Keratinocyte (primary cell): Measurements from ENCODE around the gene PLXND1. TPM values are rescaled to one million over a fixed set of nuclear protein-coding genes. Genes with fewer than 3 reads are reported as not detected.

Source experiments
- DNase-seq: peaks from one replicate; pipeline ENCODE4 v3.0.0-alpha.2; 2011; ENCODE audit warnings: low read depth, missing footprints, low spot score
- FAIRE-seq: peaks from 2 replicates; lab custom pipeline; 2011; peaks lifted over from hg19 to GRCh38; lab: Jason Lieb, UNC
- H2AFZ ChIP-seq: 2 replicates; pipeline ENCODE4 v1.6.0; 2012; ENCODE audit warnings: low read length, control low read depth, inconsistent platforms; ENCODE audit not compliant: control insufficient read depth
- H3K27ac ChIP-seq: 2 replicates; pipeline ENCODE4 v1.5.1; 2011; ENCODE audit warnings: low read length; ENCODE audit not compliant: control insufficient read depth, insufficient read depth
- H3K27me3 ChIP-seq: 3 replicates; pipeline ENCODE4 v1.6.0; 2011; ENCODE audit warnings: low read length; ENCODE audit not compliant: control insufficient read depth, insufficient read depth; ENCODE audit errors: extremely low read depth
- H3K36me3 ChIP-seq, 2 experiments: 2 replicates in 1 of 2; 3 replicates in 1 of 2; pipeline ENCODE4 v1.5.1; 2011; ENCODE audit warnings: low read length in 2 of 2, mild to moderate bottlenecking in 1 of 2; ENCODE audit not compliant: control insufficient read depth in 2 of 2, insufficient read depth in 2 of 2; ENCODE audit errors: extremely low read depth in 1 of 2
- H3K4me1 ChIP-seq: 3 replicates; pipeline ENCODE4 v1.5.1; 2011; ENCODE audit warnings: low read length; ENCODE audit not compliant: control insufficient read depth, insufficient read depth; ENCODE audit errors: extremely low read depth
- H3K4me2 ChIP-seq: 3 replicates; pipeline ENCODE4 v1.6.0; 2011; ENCODE audit warnings: low read depth, low read length; ENCODE audit not compliant: control insufficient read depth, insufficient read depth; ENCODE audit errors: extremely low read depth
- H3K4me3 ChIP-seq, 3 experiments: fragments of 200-600 bp in 1 of 3; sonication (generic) in 1 of 3; 2 replicates in 2 of 3; 3 replicates in 1 of 3; pipeline ENCODE4 v1.5.1; 2011 to 2016; ENCODE audit warnings: low read length in 3 of 3, mild to moderate bottlenecking in 3 of 3, control low read depth in 2 of 3, inconsistent platforms in 1 of 3, low read depth in 1 of 3, mixed read lengths in 1 of 3, mixed run types in 1 of 3, moderate library complexity in 1 of 3; ENCODE audit not compliant: control insufficient read depth in 2 of 3, insufficient read depth in 2 of 3; ENCODE audit errors: extremely low read depth in 1 of 3
- H3K79me2 ChIP-seq: 2 replicates; pipeline ENCODE4 v1.6.0; 2012; ENCODE audit warnings: low read length; ENCODE audit not compliant: control insufficient read depth, insufficient read depth
- H3K9ac ChIP-seq: 3 replicates; pipeline ENCODE4 v1.6.0; 2011; ENCODE audit warnings: low read length; ENCODE audit not compliant: control insufficient read depth, insufficient read depth; ENCODE audit errors: extremely low read depth
- H3K9me1 ChIP-seq: 3 replicates; pipeline ENCODE4 v1.6.0; 2011; ENCODE audit warnings: low read length; ENCODE audit not compliant: control insufficient read depth, insufficient read depth; ENCODE audit errors: extremely low read depth
- H3K9me3 ChIP-seq: 2 replicates; pipeline ENCODE4 v1.5.1; 2012; ENCODE audit warnings: low read depth, low read length; ENCODE audit not compliant: control insufficient read depth
- H4K20me1 ChIP-seq: 3 replicates; pipeline ENCODE4 v1.6.0; 2011; ENCODE audit warnings: low read length; ENCODE audit not compliant: control insufficient read depth, insufficient read depth; ENCODE audit errors: extremely low read depth
- CTCF ChIP-seq, 3 experiments: IDR thresholded peaks in 1 of 3; conservative IDR thresholded peaks in 1 of 3; optimal IDR thresholded peaks in 1 of 3; 2 replicates in 2 of 3; 3 replicates in 1 of 3; pipeline versions ENCODE3 to v1.5.1; 2011; ENCODE audit warnings: low read length in 3 of 3, mild to moderate bottlenecking in 3 of 3, moderate library complexity in 2 of 3, control low read depth in 1 of 3, inconsistent platforms in 1 of 3; ENCODE audit not compliant: insufficient read depth in 2 of 3; ENCODE audit errors: extremely low read depth in 1 of 3
- EZH2 ChIP-seq: IDR thresholded peaks from one replicate; pipeline ENCODE4 v1.6.1; 2012; ENCODE audit warnings: inconsistent platforms, mild to moderate bottlenecking, low read length, moderate library complexity
- dilution Hi-C: fragments of 300-500 bp; cut with MboI; formaldehyde crosslinking; loops from one replicate; pipeline ENCODE4 v1.7.0; 2020; ENCODE audit warnings: low sequenced_read_pairs; ENCODE audit not compliant: extremely low pct_ligation_motif_present
- polyA plus RNA-seq, 5 experiments: library from polyadenylated mRNA; depleted of rRNA in 3 of 5; stranded (reverse) in 3 of 5; stranded (forward) in 1 of 5; unstranded in 1 of 5; fragments of >200 nt; gene quantifications; 1 replicate in 1 of 5; 2 replicates in 3 of 5; 3 replicates in 1 of 5; pipeline versions ENCODE4 v1.2.1 to v1.2.3, GENCODE V29; 2011 to 2012; ENCODE audit warnings: missing spikeins in 2 of 5, low read depth in 1 of 5, low replicate concordance in 1 of 5

The PLXND1 gene
- polyA plus RNA-seq, 1 donor (not counting 4 experiments of a cell fraction or from before 2014, with no cell fraction given) = 0.09 TPM

DNA sequence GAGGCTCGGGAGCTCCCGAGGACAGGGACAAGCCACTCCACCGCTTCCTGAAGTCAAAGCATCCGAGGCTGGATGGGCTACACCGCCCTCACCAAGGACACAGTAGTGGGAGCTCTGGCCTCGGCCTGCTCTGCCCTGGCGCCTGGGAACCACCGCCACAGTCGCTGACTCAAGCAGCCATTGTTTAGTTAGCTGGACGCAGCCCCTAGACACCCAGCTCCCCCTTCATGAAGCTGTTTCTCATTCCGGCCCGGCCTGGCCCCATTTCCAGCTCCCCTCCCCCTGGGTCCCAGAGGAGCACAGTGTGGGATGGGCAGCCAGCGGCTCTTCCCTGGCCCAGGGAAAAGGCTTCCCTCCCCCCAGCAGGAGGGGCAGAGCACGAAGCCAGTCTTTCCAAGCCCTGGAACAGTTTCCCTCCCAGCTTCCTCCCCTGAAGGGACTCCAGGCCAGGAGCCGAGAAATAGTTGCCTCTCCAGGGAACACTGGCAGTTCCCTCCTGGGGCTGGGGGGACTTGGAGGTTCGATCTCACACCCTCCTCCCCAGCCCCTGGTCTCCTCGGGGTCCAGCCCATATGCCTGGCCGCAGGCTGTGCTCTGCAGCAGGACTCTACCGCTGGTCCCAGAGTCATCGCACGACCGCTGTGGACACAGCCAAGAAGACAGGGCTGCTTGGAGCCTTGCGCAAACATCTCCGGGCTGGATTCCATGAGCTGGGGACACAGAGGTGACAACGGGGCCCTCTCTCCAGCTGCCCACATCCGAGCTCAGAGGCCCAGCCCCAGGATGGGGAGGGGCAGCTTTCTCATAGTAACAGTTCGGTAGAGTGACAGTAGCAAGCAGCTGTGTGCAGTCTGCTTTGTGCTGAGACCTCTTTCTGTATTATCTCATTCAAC is 10.0 kb downstream of the PLXND1 start:
- FAIRE-seq (no peak), DNase-seq (no peak)
- H3K9me3 ChIP-seq = no peaks in the 10 kb centered on the region
- no peaks in the 10 kb centered on the region for H3K4me1 ChIP-seq
- H3K4me3 ChIP-seq = no peak overlapping the region
- no peak overlapping the region for H3K9ac ChIP-seq
- no peaks in the 10 kb centered on the region for H3K79me2 ChIP-seq
- dilution Hi-C loops = no loop called here
- H3K27me3 ChIP-seq = peaks cover under 1% of the 10 kb centered on the region
- no peak for TF ChIP-seq CTCF (optimal IDR thresholded peaks at IDR 0.05 in 1 of 3, IDR thresholded peaks at IDR 0.05 in 1 of 3, conservative IDR thresholded peaks at IDR 0.05 in 1 of 3; ENCODE audit: extremely low read depth in 1 of 3, insufficient read depth in 2 of 3, low read length in 3 of 3)
- TF ChIP-seq EZH2 = no peak
- no peaks in the 10 kb centered on the region for H3K9me1 ChIP-seq
- H3K36me3 ChIP-seq = no peaks in the 10 kb centered on the region
- no peak overlapping the region for H3K27ac ChIP-seq
- H3K4me2 ChIP-seq = no peak overlapping the region
- H2AFZ ChIP-seq = no peak overlapping the region
- no peaks in the 10 kb centered on the region for H4K20me1 ChIP-seq

DNA sequence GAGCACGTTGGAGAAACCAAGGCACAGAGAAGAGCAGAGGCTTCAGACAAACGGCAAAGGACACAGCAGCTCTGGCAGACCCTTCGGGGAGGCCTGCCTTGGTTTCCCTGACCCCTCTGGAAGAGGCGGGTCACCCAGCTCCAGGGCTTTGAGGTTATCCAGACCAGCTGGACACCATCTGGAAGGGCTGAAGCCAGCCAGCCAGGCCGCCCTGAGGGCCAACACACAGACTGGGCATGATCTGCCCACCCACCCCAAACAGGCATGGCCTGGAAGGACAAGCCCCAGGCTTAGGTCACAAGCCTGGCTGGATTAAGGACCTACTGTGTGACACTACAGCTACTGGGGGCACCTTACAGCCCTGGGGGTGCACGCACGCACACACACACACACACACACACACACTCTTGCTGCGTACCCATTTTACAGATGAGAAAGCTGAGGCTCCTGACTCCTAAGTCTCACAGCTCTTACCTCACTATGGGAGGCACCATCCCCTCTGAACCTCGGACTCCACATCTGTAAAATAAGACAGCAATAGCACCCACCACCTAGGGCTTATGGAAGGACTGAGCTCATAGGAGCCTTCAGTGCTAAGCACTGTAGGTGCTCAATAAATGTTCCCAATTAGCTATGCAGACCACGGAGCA is 10.8 kb downstream of the PLXND1 start:
- DNase-seq = no peak
- no peak for FAIRE-seq
- Histone ChIP-seq H3K9ac (no peak overlapping the region), H3K4me2 (no peak overlapping the region), H3K27me3 (no peaks in the 10 kb centered on the region), H3K79me2 (no peaks in the 10 kb centered on the region), H3K9me1 (no peaks in the 10 kb centered on the region), H3K4me3 (no peak overlapping the region), H3K4me1 (no peaks in the 10 kb centered on the region), H3K9me3 (no peaks in the 10 kb centered on the region), H3K27ac (no peak overlapping the region), H2AFZ (no peak overlapping the region), H4K20me1 (no peaks in the 10 kb centered on the region), H3K36me3 (no peaks in the 10 kb centered on the region)
- no peak for TF ChIP-seq EZH2
- no peak for TF ChIP-seq CTCF (optimal IDR thresholded peaks at IDR 0.05 in 1 of 3, IDR thresholded peaks at IDR 0.05 in 1 of 3, conservative IDR thresholded peaks at IDR 0.05 in 1 of 3; ENCODE audit: extremely low read depth in 1 of 3, insufficient read depth in 2 of 3, low read length in 3 of 3)
- dilution Hi-C loops = no loop called here
